Adrenal gland (tissue), 5 donors: ENCODE measurements around the gene TXNRD2.

ENCODE experiments used
- POLR2A ChIP-seq, 2 donors: fragments of 450-650 bp; IDR thresholded peaks; one replicate each; pipeline ENCODE4 v1.6.1; 2017; ENCODE audit warnings: antibody characterized with exemption in 2 of 2, mild to moderate bottlenecking in 2 of 2, moderate library complexity in 1 of 2
- TF ChIP-seq, protein P1 (sequence below), 6 experiments: fragments of 450-650 bp in 4 of 6; fragments of 200-600 bp in 2 of 6; sonication (generic) in 1 of 6; IDR thresholded peaks; 1 replicate in 5 of 6; 2 replicates in 1 of 6; pipeline versions ENCODE4 v1.5.1 to v1.8.0; 2016 to 2021; ENCODE audit warnings: antibody characterized with exemption in 6 of 6, mild to moderate bottlenecking in 2 of 6, moderate library complexity in 1 of 6
- donor health status: DM: no; HTN: no; CAD: no.

DNA sequence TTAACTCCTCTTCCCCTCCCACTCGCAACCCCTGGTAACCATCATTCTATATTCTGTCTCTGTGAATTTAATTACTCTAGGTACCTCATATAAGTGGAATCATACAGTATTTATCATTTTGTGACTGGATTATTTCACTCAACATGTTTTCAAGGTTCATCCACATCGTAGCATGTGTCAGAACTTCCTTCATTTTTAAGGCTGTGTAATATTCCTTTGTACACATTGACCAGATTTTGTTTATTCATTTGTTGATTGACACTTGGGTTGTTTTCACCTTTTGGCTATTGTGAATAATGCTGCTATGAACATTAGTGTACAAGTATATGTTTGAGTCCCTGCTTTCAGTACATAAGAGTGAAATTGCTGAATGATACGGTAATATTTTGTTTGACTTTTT is 84.2 kb downstream of the TXNRD2 start:
- TF ChIP-seq, protein P1, sequence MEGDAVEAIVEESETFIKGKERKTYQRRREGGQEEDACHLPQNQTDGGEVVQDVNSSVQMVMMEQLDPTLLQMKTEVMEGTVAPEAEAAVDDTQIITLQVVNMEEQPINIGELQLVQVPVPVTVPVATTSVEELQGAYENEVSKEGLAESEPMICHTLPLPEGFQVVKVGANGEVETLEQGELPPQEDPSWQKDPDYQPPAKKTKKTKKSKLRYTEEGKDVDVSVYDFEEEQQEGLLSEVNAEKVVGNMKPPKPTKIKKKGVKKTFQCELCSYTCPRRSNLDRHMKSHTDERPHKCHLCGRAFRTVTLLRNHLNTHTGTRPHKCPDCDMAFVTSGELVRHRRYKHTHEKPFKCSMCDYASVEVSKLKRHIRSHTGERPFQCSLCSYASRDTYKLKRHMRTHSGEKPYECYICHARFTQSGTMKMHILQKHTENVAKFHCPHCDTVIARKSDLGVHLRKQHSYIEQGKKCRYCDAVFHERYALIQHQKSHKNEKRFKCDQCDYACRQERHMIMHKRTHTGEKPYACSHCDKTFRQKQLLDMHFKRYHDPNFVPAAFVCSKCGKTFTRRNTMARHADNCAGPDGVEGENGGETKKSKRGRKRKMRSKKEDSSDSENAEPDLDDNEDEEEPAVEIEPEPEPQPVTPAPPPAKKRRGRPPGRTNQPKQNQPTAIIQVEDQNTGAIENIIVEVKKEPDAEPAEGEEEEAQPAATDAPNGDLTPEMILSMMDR (IDR thresholded peaks at IDR 0.05): no peak
- no peak for TF ChIP-seq POLR2A (IDR thresholded peaks at IDR 0.05)
